Peyer's patch (tissue), 4 donors: Measurements from ENCODE around the gene ID4. TPM values are rescaled to one million over a fixed set of nuclear protein-coding genes. Genes with fewer than 3 reads are reported as not detected.

Experiments used
- DNase-seq, 3 donors: peaks; one replicate each; pipeline ENCODE4 v3.0.0-alpha.2; 2017 to 2019
- H3K27ac ChIP-seq, 4 donors: fragments of 200-600 bp; sonication (generic); one replicate each; pipeline ENCODE4 v1.5.1; 2016 to 2019
- H3K27me3 ChIP-seq, 2 donors: fragments of 200-600 bp; sonication (generic); one replicate each; pipeline ENCODE4 v1.5.1; 2019
- H3K36me3 ChIP-seq, 3 donors: fragments of 200-600 bp; sonication (generic); one replicate each; pipeline ENCODE4 v1.5.1; 2016 to 2019
- H3K4me1 ChIP-seq, 4 donors: fragments of 200-600 bp; sonication (generic); one replicate each; pipeline ENCODE4 v1.5.1; 2016 to 2019
- H3K4me3 ChIP-seq, 4 donors: fragments of 200-600 bp; sonication (generic); 1 replicate in 3 of 4; 2 replicates in 1 of 4; pipeline ENCODE4 v1.5.1; 2016 to 2019; ENCODE audit warnings: mild to moderate bottlenecking in 1 of 4
- H3K9me3 ChIP-seq, 4 donors: fragments of 200-600 bp; sonication (generic); one replicate each; pipeline ENCODE4 v1.5.1; 2016 to 2019; ENCODE audit warnings: mild to moderate bottlenecking in 1 of 4
- POLR2A ChIP-seq, 2 donors: fragments of 450-650 bp; IDR thresholded peaks; one replicate each; pipeline ENCODE4 v1.5.1; 2017; ENCODE audit warnings: antibody characterized with exemption in 2 of 2, mild to moderate bottlenecking in 2 of 2, moderate library complexity in 2 of 2
- total RNA-seq, 4 donors: library from RNA; depleted of rRNA; stranded (reverse); fragments of >200 nt; gene quantifications; one replicate each; pipeline ENCODE4 v1.1.0, GENCODE V29; 2016
- TF ChIP-seq, protein P1 (sequence below), 6 experiments: fragments of 450-650 bp in 4 of 6; fragments of 200-600 bp in 2 of 6; sonication (generic) in 1 of 6; IDR thresholded peaks; one replicate each; pipeline ENCODE4 v1.5.1; 2017 to 2019; ENCODE audit warnings: antibody characterized with exemption in 6 of 6, mild to moderate bottlenecking in 3 of 6, moderate library complexity in 1 of 6

The ID4 gene
- total RNA-seq, 4 donors from 2014 or later, result 2.8 to 12.3 (median 8.4) TPM

GRCh38 chr6:19845266-19846041, 8.3 kb downstream of the ID4 start:
- Histone ChIP-seq H3K4me1 (no peaks in the 10 kb centered on the region), H3K36me3 (no peaks in the 10 kb centered on the region), H3K27ac (no peak overlapping the region), H3K27me3 (no peaks in the 10 kb centered on the region), H3K4me3 (no peak overlapping the region), H3K9me3 (no peaks in the 10 kb centered on the region)
- DNase-seq, result no peak
- TF ChIP-seq POLR2A (IDR thresholded peaks at IDR 0.05), result no peak
- TF ChIP-seq, protein P1, sequence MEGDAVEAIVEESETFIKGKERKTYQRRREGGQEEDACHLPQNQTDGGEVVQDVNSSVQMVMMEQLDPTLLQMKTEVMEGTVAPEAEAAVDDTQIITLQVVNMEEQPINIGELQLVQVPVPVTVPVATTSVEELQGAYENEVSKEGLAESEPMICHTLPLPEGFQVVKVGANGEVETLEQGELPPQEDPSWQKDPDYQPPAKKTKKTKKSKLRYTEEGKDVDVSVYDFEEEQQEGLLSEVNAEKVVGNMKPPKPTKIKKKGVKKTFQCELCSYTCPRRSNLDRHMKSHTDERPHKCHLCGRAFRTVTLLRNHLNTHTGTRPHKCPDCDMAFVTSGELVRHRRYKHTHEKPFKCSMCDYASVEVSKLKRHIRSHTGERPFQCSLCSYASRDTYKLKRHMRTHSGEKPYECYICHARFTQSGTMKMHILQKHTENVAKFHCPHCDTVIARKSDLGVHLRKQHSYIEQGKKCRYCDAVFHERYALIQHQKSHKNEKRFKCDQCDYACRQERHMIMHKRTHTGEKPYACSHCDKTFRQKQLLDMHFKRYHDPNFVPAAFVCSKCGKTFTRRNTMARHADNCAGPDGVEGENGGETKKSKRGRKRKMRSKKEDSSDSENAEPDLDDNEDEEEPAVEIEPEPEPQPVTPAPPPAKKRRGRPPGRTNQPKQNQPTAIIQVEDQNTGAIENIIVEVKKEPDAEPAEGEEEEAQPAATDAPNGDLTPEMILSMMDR (IDR thresholded peaks at IDR 0.05), result no peak

DNA sequence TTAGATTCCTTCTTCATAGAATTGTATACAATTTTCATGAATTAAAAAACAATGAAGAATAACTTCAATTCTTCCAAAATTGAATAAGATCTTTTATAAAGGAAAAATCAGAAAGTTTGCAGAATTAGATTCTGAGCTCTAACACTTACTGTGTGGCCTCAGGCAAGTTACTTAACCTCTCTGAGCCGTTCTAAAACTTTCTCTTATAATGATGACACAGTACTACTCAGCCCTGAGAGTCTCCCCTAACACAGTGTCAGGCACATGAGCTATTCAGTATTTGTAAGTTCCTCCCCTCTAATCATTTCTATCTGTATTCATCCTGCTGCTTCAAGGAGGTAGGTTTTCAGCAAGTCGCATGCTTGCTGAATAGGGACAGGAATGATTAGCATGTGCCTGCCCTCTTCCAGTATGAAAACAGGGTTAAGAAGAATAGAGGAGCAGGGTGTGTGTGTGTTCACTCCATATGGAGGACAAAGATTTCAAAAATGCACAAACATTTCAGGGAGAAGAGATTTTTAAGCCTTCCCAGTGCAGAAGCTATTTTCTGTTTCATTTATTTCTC, 11.4 kb downstream of the ID4 start:
- TF ChIP-seq POLR2A (IDR thresholded peaks at IDR 0.05), result no peak
- TF ChIP-seq, protein P1 (IDR thresholded peaks at IDR 0.05), result no peak
- no peaks in the 10 kb centered on the region for H3K36me3 ChIP-seq
- no peak overlapping the region for H3K4me3 ChIP-seq
- peaks cover 0 to 6% (median 0%) of the 10 kb centered on the region in 4 donors for H3K4me1 ChIP-seq
- H3K9me3 ChIP-seq, result no peaks in the 10 kb centered on the region
- no peaks in the 10 kb centered on the region for H3K27me3 ChIP-seq
- no peak overlapping the region for H3K27ac ChIP-seq
- DNase-seq, result no peak

- DNase-seq, result no peak
- no peaks in the 10 kb centered on the region for H3K9me3 ChIP-seq
- H3K36me3 ChIP-seq, result no peaks in the 10 kb centered on the region
- no peak overlapping the region for H3K4me3 ChIP-seq
- no peak overlapping the region for H3K27ac ChIP-seq
- TF ChIP-seq, protein P1 (IDR thresholded peaks at IDR 0.05), result no peak
- TF ChIP-seq POLR2A (IDR thresholded peaks at IDR 0.05), result no peak
- peaks cover 0 to 6% (median 0%) of the 10 kb centered on the region in 4 donors for H3K4me1 ChIP-seq
- H3K27me3 ChIP-seq, result no peaks in the 10 kb centered on the region
Observed at GRCh38 chr6:19849196-19849595, 12.0 kb downstream of the ID4 start.

GRCh38 chr6:19849755-19850154, 12.6 kb downstream of the ID4 start:
- Histone ChIP-seq H3K27ac (no peak overlapping the region), H3K9me3 (no peaks in the 10 kb centered on the region), H3K4me3 (no peak overlapping the region), H3K27me3 (no peaks in the 10 kb centered on the region), H3K36me3 (no peaks in the 10 kb centered on the region), H3K4me1 (peaks cover 0 to 6% (median 0%) of the 10 kb centered on the region in 4 donors)
- no peak for DNase-seq
- TF ChIP-seq, protein P1 (IDR thresholded peaks at IDR 0.05), result no peak
- TF ChIP-seq POLR2A (IDR thresholded peaks at IDR 0.05), result no peak

GRCh38 chr6:19851241-19852089, 14.3 kb downstream of the ID4 start:
- DNase-seq, result peak in 1 of 3 donors; percentile 52
- no peak for TF ChIP-seq POLR2A (IDR thresholded peaks at IDR 0.05)
- TF ChIP-seq, protein P1 (IDR thresholded peaks at IDR 0.05), result peak in 4 of 6 experiments; percentile 53 to 86 (median 82)
- H3K4me1 ChIP-seq, result peaks cover 0 to 6% (median 0%) of the 10 kb centered on the region in 4 donors
- H3K27me3 ChIP-seq, result no peaks in the 10 kb centered on the region
- no peak overlapping the region for H3K4me3 ChIP-seq
- no peaks in the 10 kb centered on the region for H3K9me3 ChIP-seq
- H3K27ac ChIP-seq, result peak overlapping the region in 1 of 4 donors; percentile 22
- no peaks in the 10 kb centered on the region for H3K36me3 ChIP-seq
